Right lobe of liver (tissue), 6 donors: ENCODE measurements around the gene SKP1. TPM values are rescaled to one million over a fixed set of nuclear protein-coding genes. Genes with fewer than 3 reads are reported as not detected.
A peak's percentile ranks its signal among the peaks of the same experiment; 100 is the strongest.

Experiments
- ATAC-seq, 4 donors: fragments of 200-7000 bp; cut with Tn5 transposase; one replicate each; pipeline ENCODE4 v1.9.1; 2020; ENCODE audit warnings: mild to moderate bottlenecking in 4 of 4, moderate library complexity in 4 of 4
- DNase-seq, 3 donors: peaks; one replicate each; pipeline ENCODE4 v3.0.0-alpha.2; 2020
- H3K27ac ChIP-seq, 3 donors: fragments of 200-600 bp; one replicate each; pipeline ENCODE4 v1.8.0; 2022
- H3K27me3 ChIP-seq, 2 donors: fragments of 200-600 bp; one replicate each; pipeline ENCODE4 v1.8.0; 2022
- H3K36me3 ChIP-seq, 4 donors: fragments of 200-600 bp; sonication (generic) in 1 of 4; one replicate each; pipeline versions ENCODE4 v1.5.1 to v1.8.0; 2017 to 2022; ENCODE audit warnings: control low read depth in 1 of 4
- H3K4me1 ChIP-seq, 4 donors: fragments of 200-600 bp; sonication (generic) in 1 of 4; one replicate each; pipeline versions ENCODE4 v1.5.1 to v1.8.0; 2017 to 2022; ENCODE audit warnings: control low read depth in 1 of 4
- H3K4me3 ChIP-seq, 3 donors: fragments of 200-600 bp; one replicate each; pipeline ENCODE4 v1.8.0; 2022
- H3K9me3 ChIP-seq, 4 donors: fragments of 200-600 bp; sonication (generic) in 1 of 4; one replicate each; pipeline versions ENCODE4 v1.5.1 to v1.8.0; 2017 to 2022; ENCODE audit warnings: control low read depth in 1 of 4
- CTCF ChIP-seq, 4 donors: fragments of 200-600 bp in 3 of 4; fragments of 450-650 bp in 1 of 4; IDR thresholded peaks; one replicate each; pipeline versions ENCODE4 v1.5.1 to v1.8.0; 2016 to 2022; ENCODE audit warnings: antibody characterized with exemption in 4 of 4, mild to moderate bottlenecking in 2 of 4
- POLR2A ChIP-seq: fragments of 450-650 bp; IDR thresholded peaks from one replicate; pipeline ENCODE4 v1.6.1; 2017; ENCODE audit warnings: antibody characterized with exemption, mild to moderate bottlenecking
- WGBS: methylation state at CpG from one replicate; pipeline ENCODE4 v1.1.6; 2018; ENCODE audit warnings: low coverage, low lambda C conversion rate; ENCODE audit not compliant: insufficient coverage; ENCODE audit errors: missing lambda C conversion rate; 5-methylcytosine and 5-hydroxymethylcytosine counted together
- intact Hi-C, 2 donors: fragments of 100-400 bp; cut with DNase I; formaldehyde crosslinking; loops; one replicate each; pipeline versions ENCODE4 v1.11.2 to v1.14.1; 2022
- long read RNA-seq: library from polyadenylated mRNA; unstranded; transcript quantifications from one replicate; pipeline ENCODE4 v2.0.0, GENCODE V29; 2019
- total RNA-seq, 6 experiments: library from RNA; depleted of rRNA in 2 of 6; stranded (reverse); fragments of >200 nt in 2 of 6; fragmentation: NEBNext Ultra II Directional in 3 of 6; extraction: Animal tissue kit (Norgen Biotek cat#: 25700) in 3 of 6; gene quantifications; one replicate each; pipeline versions ENCODE4 v1.1.0 to v1.2.4, GENCODE V29; 2016 to 2023
- donor health status: DM: no; HTN: yes; CAD: no.
- donor health status: DM: no; HTN: no; CAD: no.
- donor health status: DM: no; HTN: no; CAD: no.
- donor health status: DM: no; HTN: yes; CAD: no.
- donor health status: DM: no; HTN: yes; CAD: no.

Gene SKP1
- total RNA-seq: 100 to 1,000 TPM; 125 to 186 (median 149) TPM
- long read RNA-seq, full-length matches to known transcripts: 106 of 121 reads
- long read RNA-seq, partial matches to known transcripts: 12 of 121 reads
- long read RNA-seq, other reads (novel, unspliced or antisense): 3 of 121 reads

DNA sequence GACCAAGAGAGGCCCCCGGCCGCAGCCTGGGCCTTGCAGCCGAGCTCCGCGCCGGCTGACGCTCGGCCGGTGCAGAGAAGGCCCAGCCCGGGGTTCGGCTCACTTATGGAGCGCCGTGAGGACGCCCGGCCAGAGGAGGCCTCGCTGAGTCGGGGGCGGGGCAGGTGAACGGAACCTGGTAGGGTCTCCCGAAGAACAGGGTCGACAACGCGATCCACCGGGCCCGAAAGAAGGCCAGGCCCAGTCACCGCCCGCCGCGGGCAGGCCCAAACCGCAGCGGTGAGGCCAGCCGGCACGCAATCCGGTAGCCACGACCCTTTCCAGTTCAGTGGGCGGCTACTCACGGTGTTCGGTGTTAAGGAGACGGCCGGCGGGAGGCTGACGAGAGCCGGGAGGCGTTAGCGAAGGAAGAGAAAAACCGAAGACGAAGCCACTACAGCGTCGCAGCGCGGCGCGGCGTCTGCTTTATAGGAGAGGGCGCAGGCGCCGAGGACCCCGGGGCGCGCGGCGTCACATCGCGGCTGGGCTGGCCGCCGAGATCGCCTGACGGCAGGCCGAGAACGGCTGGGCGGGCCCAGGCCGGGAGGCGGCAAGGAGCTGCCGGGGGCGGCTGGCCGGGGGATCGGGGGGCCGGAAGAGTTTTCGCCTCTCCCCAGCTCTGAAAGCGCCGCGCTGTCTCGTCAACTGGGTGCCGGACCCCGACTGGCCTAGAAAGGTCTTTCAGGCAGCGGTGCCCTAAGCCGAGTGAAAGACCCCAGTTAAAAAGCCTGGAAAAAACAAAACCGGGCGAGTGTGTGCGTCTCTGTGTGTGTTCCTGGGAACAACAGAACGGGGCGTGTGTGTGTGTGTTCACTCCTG lies at the start of gene SKP1:
SKP1 (minus strand) TSS at position 440 of the 858 bp plus-strand sequence. CDS start 2,928 bp downstream, outside the sequence.
- no peaks in the 10 kb centered on the region for H3K27me3 ChIP-seq
- H3K4me3 ChIP-seq: peak within 1 kb of the TSS; percentile 68 to 86 (median 86)
- DNase-seq: peak; percentile 85 to 89 (median 86)
- 0% methylated on average over 23 of the region's 92 CpGs for WGBS
- H3K4me1 ChIP-seq: peaks cover 0 to 21% (median 5%) of the 10 kb centered on the region in 4 donors
- H3K9me3 ChIP-seq: no peaks in the 10 kb centered on the region
- intact Hi-C loops: no loop called here
- peak within 1 kb of the TSS; percentile 98 to 100 (median 100) for H3K27ac ChIP-seq
- peak; percentile 88 to 94 (median 92) for ATAC-seq
- peaks cover 0 to 19% (median 7%) of the 10 kb centered on the region in 4 donors for H3K36me3 ChIP-seq
- TF ChIP-seq POLR2A (peak; percentile 99), CTCF (IDR thresholded peaks at IDR 0.05) (no peak)

- TF ChIP-seq POLR2A (peak; percentile 35), CTCF (IDR thresholded peaks at IDR 0.05) (no peak)
- Histone ChIP-seq H3K36me3 (no peaks in the 10 kb centered on the region), H3K9me3 (no peaks in the 10 kb centered on the region), H3K4me1 (peaks cover 0 to 36% (median 12%) of the 10 kb centered on the region in 4 donors), H3K27ac (peak within 1 kb of the TSS; percentile 99 to 100 (median 99)), H3K27me3 (no peaks in the 10 kb centered on the region), H3K4me3 (peak within 1 kb of the TSS; percentile 88 to 98 (median 98))
- peak; percentile 99 for DNase-seq
- peak; percentile 91 to 95 (median 92) for ATAC-seq
- 0% methylated on average over 12 of the region's 73 CpGs for WGBS
- intact Hi-C loops: no loop called here
Measured at GRCh38 chr5:134225780-134226440, 49.2 kb upstream of the SKP1 start, which contains the start of gene PPP2CA. Gene PPP2CA, minus strand, starts transcription at chr5:134226073. Its CDS starts 212 bp downstream, at chr5:134225861.

DNA sequence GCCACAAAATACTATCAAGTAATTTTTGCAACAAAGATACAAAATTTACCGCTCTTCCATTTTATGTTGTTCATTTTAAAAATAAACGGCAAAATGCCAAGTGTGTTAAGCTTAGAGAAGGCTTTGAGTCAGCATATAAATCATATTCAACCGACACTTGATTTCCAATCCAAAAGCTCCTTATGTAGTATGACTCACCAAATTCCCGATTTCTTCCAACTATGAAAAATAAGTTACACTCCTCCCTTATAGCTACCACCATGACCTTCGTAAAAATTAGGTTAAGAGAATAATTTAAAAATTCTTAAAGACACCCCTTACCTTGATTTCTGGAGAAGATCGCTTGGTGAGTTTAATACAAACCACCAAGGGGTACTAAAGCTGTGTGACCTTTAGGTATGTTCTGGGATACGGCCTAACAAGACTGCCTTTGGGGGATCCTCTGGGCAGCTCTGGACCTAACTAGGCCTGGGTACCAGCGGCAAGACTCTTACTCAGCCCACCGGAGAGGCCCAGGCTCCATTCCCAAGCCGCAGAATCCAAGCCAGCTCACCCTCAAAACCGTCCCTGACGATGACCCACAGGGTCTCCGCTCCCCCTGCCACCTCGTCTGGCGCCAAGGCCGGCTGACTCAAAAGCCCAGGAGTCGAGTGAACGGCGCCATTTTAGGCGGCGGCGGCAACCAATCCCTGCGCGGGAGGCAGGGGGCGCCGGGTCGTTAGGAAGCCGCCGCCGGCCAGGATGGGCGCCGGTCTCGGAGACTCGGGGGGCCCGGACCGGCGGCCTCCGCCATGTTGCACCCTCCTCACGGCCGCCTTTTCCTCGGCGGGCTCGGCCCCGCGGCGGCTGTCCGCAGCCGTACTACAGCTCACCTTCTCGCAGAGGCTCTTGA lies 48.4 kb upstream of the SKP1 start:
- under 1% methylated on average over 7 of the region's 49 CpGs for WGBS
- peak; percentile 26 to 47 (median 38) for ATAC-seq
- Histone ChIP-seq H3K36me3 (no peaks in the 10 kb centered on the region), H3K4me1 (peaks cover 0 to 44% (median 12%) of the 10 kb centered on the region in 4 donors), H3K27ac (peak overlapping the region; percentile 99 to 100 (median 99)), H3K27me3 (no peaks in the 10 kb centered on the region), H3K9me3 (no peaks in the 10 kb centered on the region), H3K4me3 (peak overlapping the region; percentile 88 to 98 (median 98))
- intact Hi-C loops: no loop called here
- peak; percentile 66 to 79 (median 68) for DNase-seq
- TF ChIP-seq CTCF (IDR thresholded peaks at IDR 0.05) (peak in 3 of 4 donors; percentile 21 to 29 (median 26)), POLR2A (no peak)
